ENCODE measurements around the gene ADGRL3.

ADGRL3 gene

GRCh38 chr4:61994036-61994435, 793.9 kb downstream of the ADGRL3 start:
- TF ChIP-seq, protein P1, sequence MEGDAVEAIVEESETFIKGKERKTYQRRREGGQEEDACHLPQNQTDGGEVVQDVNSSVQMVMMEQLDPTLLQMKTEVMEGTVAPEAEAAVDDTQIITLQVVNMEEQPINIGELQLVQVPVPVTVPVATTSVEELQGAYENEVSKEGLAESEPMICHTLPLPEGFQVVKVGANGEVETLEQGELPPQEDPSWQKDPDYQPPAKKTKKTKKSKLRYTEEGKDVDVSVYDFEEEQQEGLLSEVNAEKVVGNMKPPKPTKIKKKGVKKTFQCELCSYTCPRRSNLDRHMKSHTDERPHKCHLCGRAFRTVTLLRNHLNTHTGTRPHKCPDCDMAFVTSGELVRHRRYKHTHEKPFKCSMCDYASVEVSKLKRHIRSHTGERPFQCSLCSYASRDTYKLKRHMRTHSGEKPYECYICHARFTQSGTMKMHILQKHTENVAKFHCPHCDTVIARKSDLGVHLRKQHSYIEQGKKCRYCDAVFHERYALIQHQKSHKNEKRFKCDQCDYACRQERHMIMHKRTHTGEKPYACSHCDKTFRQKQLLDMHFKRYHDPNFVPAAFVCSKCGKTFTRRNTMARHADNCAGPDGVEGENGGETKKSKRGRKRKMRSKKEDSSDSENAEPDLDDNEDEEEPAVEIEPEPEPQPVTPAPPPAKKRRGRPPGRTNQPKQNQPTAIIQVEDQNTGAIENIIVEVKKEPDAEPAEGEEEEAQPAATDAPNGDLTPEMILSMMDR (IDR thresholded peaks at IDR 0.05; ENCODE audit: low read depth, low read length, missing control alignments): no peak
- no peak for DNase-seq (ENCODE audit: low read depth)
- H3K4me3 ChIP-seq (ENCODE audit: low read depth, low read length): no peak overlapping the region

- no peak for DNase-seq (ENCODE audit: low read depth)
- TF ChIP-seq, protein P1 (IDR thresholded peaks at IDR 0.05; ENCODE audit: low read depth, low read length, missing control alignments): no peak
- no peak overlapping the region for H3K4me3 ChIP-seq (ENCODE audit: low read depth, low read length)
Measured at GRCh38 chr4:61995717-61996340, 795.7 kb downstream of the ADGRL3 start.

- no peak overlapping the region for H3K4me3 ChIP-seq (ENCODE audit: low read depth, low read length)
- TF ChIP-seq, protein P1 (IDR thresholded peaks at IDR 0.05; ENCODE audit: low read depth, low read length, missing control alignments): no peak
- no peak for DNase-seq (ENCODE audit: low read depth)
Measured at GRCh38 chr4:61996943-61997342, 796.8 kb downstream of the ADGRL3 start.

DNA sequence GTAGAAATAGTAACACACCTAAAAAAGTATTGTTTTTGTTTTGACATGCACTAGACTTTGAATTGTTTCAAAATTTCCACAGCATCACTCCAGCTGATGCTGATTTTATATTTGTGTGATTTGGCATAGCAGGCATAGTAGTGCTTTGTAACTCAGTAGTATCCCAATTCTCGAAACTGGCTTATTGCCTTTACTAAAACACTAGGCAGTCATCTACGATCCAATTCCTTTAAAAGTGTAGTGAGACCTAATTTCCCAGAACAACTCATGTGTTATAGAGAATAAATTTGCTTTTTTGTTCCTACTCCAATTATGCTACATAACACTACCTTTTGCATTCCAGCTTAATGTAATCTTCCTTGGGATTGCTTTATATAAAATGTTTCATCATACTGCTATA, 797.7 kb downstream of the ADGRL3 start:
- no peak overlapping the region for H3K4me3 ChIP-seq (ENCODE audit: low read depth, low read length)
- DNase-seq (ENCODE audit: low read depth): no peak
- TF ChIP-seq, protein P1 (IDR thresholded peaks at IDR 0.05; ENCODE audit: low read depth, low read length, missing control alignments): no peak

GRCh38 chr4:62003695-62004094, 803.6 kb downstream of the ADGRL3 start:
- DNase-seq (ENCODE audit: low read depth): no peak
- TF ChIP-seq, protein P1 (IDR thresholded peaks at IDR 0.05; ENCODE audit: low read depth, low read length, missing control alignments): no peak
- H3K4me3 ChIP-seq (ENCODE audit: low read depth, low read length): no peak overlapping the region

GRCh38 chr4:62004881-62005280, 804.8 kb downstream of the ADGRL3 start:
- no peak for DNase-seq (ENCODE audit: low read depth)
- TF ChIP-seq, protein P1 (IDR thresholded peaks at IDR 0.05; ENCODE audit: low read depth, low read length, missing control alignments): no peak
- no peak overlapping the region for H3K4me3 ChIP-seq (ENCODE audit: low read depth, low read length)

DNA sequence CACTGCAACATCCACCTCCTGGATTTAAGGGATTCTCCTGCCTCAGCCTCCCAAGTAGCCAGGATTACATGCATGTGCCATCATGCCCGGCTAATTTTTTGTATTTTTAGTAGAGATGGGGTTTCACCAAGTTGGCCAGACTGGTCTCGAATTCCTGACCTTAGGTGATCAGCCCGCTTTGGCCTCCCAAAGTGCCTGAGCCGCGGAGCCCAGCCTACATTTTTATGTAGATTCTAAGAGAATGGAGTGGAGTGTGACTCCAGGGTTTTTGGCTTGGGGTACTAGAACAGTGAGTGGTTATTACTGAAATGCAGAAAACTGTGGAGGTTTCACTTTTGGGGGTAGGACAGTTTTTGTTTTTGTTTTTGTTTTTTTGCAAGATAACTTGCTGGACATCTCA, 806.0 kb downstream of the ADGRL3 start:
- no peak for DNase-seq (ENCODE audit: low read depth)
- TF ChIP-seq, protein P1 (IDR thresholded peaks at IDR 0.05; ENCODE audit: low read depth, low read length, missing control alignments): no peak
- no peak overlapping the region for H3K4me3 ChIP-seq (ENCODE audit: low read depth, low read length)

All from GM12864 (cell line).